Coronary artery (tissue), 2 donors: ENCODE data around the gene TOE1.

Experiments
- DNase-seq: peaks from one replicate; pipeline ENCODE4 v3.0.0-alpha.2; 2017; ENCODE audit warnings: low spot score
- H3K27ac ChIP-seq, 2 donors: fragments of 200-600 bp; sonication (generic); one replicate each; pipeline ENCODE4 v1.5.1; 2016 to 2019
- H3K4me3 ChIP-seq: fragments of 200-600 bp; sonication (generic); 2 replicates; pipeline ENCODE4 v1.5.1; 2016; ENCODE audit warnings: mild to moderate bottlenecking, moderate library complexity
- TF ChIP-seq, protein P1 (sequence below): fragments of 200-600 bp; sonication (generic); IDR thresholded peaks from one replicate; pipeline ENCODE4 v1.5.1; 2019; ENCODE audit warnings: antibody characterized with exemption

The TOE1 gene

DNA sequence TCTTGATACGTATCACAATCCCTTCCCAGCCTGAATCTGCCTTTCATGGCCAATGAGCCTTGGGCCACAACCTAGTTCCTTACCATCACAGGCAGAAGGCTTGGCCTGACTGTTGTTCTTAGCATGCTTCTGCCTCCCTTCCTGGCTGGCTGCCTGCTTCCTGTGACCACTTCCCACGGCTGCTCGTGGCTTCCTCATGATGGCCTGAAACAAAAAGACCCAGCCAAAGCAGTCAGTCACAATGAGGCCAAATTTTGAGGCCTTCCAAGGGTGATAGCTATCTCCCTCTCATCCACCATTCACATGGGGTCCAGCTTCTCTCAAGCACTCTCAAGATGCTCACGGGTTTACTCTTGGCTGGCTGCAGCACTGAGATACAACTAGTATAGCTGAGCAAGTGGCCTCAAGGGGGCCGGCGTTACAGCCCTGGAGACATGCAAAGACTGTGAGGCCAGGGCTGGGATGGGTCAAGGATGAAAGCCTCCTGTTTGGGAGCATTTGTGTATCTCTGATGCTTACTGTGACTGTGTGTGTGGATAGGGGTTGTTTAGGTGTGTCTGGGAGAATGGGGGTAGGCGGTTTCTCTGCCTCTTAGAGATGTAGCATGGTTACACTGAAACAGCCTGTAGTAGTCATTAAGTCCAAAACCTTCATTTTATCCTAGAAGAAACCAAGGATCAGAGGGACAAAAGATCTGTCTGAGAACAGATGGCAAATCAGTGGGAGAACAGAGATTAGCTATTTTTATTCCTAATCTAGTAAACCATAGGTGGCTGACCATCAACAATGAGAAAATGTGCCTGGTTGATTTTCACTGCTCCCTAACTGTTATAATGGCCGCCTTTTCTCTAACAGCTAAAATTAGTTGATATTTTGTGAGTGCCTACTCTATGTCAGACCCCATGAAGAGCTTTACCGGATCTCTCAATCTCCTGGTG, 5.4 kb upstream of the TOE1 start:
- DNase-seq, result no peak
- Histone ChIP-seq H3K27ac (no peak overlapping the region), H3K4me3 (no peak overlapping the region)
- TF ChIP-seq, protein P1, sequence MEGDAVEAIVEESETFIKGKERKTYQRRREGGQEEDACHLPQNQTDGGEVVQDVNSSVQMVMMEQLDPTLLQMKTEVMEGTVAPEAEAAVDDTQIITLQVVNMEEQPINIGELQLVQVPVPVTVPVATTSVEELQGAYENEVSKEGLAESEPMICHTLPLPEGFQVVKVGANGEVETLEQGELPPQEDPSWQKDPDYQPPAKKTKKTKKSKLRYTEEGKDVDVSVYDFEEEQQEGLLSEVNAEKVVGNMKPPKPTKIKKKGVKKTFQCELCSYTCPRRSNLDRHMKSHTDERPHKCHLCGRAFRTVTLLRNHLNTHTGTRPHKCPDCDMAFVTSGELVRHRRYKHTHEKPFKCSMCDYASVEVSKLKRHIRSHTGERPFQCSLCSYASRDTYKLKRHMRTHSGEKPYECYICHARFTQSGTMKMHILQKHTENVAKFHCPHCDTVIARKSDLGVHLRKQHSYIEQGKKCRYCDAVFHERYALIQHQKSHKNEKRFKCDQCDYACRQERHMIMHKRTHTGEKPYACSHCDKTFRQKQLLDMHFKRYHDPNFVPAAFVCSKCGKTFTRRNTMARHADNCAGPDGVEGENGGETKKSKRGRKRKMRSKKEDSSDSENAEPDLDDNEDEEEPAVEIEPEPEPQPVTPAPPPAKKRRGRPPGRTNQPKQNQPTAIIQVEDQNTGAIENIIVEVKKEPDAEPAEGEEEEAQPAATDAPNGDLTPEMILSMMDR, result no peak

DNA sequence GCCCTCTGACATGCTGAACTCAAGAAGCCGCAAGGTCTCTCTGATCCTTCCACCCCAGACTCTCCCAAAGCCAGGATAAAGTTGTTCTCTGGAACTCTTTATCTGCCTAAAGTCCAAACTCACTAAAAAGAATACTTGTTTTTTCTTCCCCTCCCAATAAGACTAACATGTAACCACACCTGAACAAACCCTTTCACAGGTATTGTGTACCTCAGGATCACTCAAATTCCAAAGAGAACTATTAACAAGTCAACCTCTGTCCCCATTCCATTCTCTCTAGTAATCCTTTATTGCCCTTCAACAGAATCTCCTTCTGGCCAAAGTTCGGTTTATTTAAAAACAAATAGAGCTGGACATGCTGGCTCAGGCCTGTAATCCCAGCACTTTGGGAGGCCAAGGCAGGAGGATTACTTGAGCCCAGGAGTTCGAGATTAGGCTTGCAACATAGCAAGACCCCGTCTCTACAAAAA, 4.1 kb upstream of the TOE1 start:
- DNase-seq, result no peak
- TF ChIP-seq, protein P1, result no peak
- Histone ChIP-seq H3K27ac (no peak overlapping the region), H3K4me3 (no peak overlapping the region)

DNA sequence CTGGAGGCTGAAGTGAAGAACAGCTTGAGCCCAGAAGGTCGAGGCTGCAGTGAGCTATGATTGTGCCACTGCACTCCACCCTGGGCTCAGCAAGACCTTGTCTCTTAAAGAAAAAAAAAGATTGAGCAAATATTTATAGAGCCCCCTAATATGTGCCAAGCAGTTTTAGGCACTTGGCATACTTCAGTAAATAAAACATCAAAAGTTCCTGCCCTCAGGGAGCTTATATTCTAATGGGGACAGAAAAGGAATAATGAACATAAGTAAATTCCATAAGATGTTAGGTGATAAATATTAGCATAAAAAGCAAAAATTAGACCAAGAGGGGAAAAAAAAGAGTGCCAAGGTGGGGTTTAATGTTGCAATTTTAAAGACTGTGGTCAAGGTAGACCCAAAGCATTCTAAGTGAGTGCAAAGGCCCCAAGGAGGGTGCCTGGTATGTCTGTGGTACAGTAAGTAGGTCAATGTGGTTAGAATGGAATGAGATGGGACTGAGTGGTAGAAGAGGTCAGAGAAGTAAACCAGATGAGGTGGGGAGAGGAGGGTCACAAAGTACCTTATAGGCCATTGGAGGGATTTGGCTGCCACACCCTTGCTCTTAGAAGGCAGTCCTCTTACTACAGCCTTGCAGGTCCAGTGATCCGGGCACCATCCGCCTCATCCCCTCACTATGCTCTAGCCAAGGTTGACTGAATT, 2.2 kb upstream of the TOE1 start:
- DNase-seq, result no peak
- TF ChIP-seq, protein P1, result no peak
- Histone ChIP-seq H3K4me3 (no peak overlapping the region), H3K27ac (no peak overlapping the region)

DNA sequence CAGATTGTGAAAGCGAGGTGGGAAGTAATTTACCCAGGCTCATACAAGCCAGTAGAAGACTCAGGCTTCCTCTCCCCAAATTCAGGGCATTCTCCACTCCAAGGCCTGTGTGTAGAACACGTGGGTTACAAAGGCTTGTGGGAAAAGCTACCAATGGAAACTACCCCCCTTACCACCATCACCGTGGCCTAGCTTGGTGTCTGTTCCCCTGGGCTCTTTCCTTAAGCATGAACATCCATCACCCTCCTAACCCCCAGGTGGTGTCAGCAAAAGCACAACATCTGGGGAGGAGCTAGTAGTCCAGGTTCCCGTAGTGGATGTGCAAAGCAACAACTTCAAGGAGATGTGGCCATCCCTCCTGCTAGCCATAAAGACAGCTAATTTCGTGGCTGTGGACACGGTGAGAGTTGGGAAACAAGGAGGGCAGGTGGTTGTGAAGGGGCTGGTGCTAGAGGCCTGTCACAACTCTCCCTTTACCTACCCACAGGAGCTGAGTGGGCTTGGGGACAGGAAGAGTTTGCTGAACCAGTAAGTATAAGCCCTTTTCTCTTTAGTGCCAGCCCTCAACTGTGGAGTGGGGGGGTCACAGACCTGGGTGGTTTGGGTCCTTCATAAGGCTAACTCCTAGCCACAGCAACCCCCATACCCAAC, 971 bp downstream of the TOE1 start:
- Histone ChIP-seq H3K27ac (peak overlapping the region; percentile 88 to 98), H3K4me3 (peak overlapping the region; percentile 82)
- no peak for DNase-seq
- TF ChIP-seq, protein P1, result no peak

DNA sequence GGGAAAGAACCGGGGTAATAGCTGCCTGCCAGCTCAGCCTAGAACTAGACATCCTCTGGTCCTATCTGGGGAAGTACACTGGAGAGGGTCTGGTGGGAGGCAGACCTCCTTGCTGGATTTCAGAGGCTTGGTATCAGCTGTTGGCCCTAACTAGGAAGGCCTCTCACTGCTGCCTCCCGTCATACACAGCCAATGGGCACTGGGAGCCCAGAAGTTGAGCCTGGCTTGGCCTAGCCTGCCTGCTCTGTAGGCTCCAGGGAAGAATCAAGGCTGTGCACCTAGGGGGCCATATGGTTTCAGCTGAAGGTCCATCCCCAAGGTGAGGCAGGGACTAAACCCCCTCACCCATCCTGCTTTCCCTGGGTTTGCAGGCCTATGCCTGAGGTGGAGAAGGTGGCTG, 4.5 kb downstream of the TOE1 start:
- TF ChIP-seq, protein P1, result no peak
- Histone ChIP-seq H3K27ac (no peak overlapping the region), H3K4me3 (no peak overlapping the region)
- DNase-seq, result no peak

DNA sequence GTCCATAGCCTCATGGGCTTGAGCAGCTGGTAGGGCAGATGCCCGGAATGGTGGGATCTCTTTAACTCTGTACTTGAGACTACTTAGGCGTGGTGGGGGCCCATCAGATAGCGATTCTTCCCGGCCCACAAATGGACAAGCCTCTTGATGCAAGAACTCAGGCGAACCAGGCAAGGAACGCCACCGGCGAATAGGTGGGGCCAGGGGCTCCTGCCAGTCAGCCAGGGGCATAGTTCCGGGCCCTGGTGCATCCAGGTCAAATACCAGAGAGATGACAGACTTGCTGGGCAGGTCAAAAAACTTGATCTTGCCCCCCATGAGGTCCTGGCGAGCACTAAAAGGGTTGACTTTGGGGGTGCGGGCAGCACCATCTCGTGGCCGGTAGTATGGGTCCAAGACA, 5.0 kb downstream of the TOE1 start:
- DNase-seq, result no peak
- no peak overlapping the region for H3K27ac ChIP-seq
- TF ChIP-seq, protein P1, result no peak
- no peak overlapping the region for H3K4me3 ChIP-seq
